GM12892 (cell line): ENCODE measurements around the gene CEACAM3.

Experiments used
- POLR2A ChIP-seq: IDR thresholded peaks from 2 replicates; pipeline ENCODE4 v1.6.1; 2011; ENCODE audit warnings: low read depth, low read length, control low read depth
- POLR2AphosphoS5 ChIP-seq: IDR thresholded peaks from 2 replicates; pipeline ENCODE4 v1.6.1; 2011; ENCODE audit warnings: low read depth, low read length, control low read depth
- TAF1 ChIP-seq: IDR thresholded peaks from 2 replicates; pipeline ENCODE4 v1.6.1; 2011; ENCODE audit warnings: low read depth, mild to moderate bottlenecking, control low read depth, low read length, borderline replicate concordance

DNA sequence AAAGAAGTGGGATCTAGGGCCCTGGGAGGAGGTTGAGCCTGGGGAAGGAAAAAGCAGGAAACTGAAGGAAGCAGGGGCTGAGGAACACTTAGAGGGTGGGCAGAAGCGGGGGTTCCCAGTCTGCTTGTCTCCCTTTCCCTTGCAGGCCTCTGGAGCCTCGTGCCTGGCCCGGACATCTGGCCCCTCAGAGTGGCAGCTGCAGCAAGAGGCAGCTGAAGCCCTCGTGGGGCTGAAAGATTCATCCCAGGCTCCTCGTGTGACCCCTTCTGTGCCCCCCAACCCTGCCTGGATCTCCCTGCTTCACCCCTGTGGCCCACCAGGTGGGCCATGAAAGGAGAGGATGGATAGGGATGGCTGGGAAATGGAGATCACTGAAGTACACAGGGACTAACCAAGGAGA lies 54.0 kb downstream of the CEACAM3 start:
- TF ChIP-seq POLR2A = no peak
- no peak for TF ChIP-seq POLR2AphosphoS5
- no peak for TF ChIP-seq TAF1
